ENCODE measurements around the gene ZNF654.
"Not testable (repeated sequence)": the region's sequence is repeated elsewhere in the genome, so short reads cannot be mapped to it uniquely, and the experiment has no call there.

ZNF654 gene

DNA sequence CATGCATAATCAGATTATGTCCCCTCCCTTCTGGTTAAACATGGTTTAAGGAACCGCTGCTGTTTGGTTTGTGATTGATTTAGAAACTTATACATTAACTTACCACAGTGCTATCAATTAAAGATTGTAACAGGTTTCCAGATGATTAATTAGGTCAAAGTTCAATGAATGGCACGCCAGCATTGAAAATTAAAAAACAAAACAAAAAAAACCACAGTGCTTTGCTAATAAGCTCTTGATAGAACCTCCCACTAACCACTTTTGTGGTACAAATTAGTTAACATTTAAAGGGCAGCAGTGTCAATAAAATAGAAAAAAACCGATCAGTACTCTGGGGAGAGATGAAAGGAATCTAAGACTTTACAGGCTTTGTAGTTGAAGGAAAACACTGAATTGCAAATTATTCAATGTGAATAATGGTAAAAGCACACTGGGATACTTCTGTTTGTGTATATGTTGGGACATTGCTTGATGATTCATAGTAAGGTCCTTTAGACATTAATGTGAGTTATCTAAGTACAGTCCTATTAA lies 83.1 kb downstream of the ZNF654 start:
- DNase-seq (ENCODE audit: low spot score), result peak; percentile 6

DNA sequence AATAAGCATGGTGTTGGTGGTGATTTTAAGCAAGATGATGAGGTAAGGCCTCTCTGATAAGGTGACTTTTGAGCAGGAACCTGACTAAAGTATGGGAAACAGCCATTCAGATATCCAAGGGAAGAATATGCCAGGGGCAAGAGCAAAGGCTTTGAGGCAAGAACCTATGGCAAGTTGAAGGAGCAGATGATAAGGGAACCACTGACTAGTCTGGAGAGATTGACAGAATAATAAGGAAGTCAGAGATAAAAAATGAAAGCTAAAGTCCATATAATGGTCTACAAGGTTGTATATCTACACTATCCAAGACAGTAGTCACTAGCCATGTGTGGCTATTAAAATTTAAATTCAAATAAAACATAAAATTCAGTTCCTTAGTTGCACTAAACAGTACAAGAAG lies 88.2 kb downstream of the ZNF654 start:
- no peak for DNase-seq (ENCODE audit: low spot score)

DNA sequence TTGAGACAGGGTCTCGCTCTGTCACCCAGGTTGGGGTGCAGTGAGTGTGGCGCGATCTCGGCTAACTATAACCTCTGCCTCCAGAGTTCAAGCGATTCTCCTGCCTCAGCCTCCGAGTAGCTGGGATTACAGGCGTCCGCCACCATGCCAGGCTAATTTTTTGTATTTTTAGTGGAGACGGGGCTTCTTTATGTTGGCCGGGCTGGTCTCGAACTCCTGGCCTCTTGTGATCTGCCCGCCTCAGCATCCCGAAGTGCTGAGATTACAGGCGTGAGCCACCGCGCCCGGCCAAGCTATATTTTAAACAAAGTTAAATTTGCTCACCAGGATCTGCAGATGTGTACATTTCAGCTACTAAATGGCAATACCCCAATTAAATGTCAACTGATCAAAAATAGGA lies 89.6 kb downstream of the ZNF654 start:
- DNase-seq (ENCODE audit: low spot score), result no peak

DNA sequence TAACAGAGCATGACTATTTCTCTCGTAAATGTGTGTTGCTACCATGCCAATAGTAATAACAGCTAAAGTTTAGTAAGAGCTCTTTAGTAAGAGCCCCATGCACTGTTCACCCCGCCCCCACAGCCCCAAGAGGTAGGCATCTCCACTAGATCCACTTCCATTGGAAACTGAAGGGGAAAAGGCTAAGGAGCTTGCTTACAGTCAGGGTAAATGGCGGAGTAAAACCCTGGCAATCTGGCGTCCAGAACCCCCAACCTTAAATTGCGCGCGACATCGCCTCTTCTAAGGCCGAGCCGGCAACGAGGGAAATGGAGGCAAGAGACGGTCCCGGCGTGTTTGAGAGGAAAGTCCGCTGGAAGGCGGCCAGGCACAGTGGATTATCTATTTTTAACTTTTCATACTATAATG lies 90.0 kb downstream of the ZNF654 start:
- DNase-seq (ENCODE audit: low spot score), result peak; percentile 6

DNA sequence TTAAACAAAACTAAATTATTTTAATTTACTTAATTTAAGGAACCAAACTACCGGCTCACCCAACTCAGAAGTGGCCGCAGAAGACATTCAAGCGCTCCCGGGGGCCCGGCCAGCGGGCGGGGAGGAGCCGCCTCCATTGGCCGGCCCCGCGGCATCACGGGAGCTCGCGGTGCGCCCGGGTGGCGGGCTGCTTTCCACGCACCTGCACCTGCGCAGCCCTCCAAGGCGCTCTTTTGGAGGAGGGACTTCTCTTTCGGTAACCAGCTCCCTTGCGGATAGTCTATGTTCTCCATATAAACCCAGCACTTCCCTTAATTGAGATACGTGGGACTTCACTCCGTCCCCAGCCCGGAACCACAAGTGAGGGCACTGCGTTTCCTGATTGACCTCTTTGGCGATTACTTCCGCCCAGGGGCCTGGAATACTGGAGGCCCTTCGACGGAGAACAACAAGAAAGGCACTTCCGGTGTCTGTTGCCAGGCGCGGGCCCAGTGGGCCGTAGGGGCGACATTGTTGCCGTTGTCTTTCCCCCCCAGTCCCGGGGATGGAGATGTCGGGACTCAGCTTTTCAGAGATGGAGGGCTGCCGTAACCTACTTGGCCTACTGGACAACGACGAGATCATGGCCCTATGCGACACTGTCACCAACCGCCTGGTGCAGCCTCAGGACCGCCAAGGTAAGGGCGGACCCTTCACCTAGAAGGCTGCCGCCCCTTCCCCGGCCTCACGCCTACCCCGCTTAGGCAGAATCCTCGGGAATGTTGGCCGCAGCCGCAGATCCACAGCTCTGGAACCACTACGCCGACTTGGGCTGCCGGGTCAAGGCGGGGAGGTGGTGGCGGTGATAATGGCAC lies 90.7 kb downstream of the ZNF654 start, which contains the start of gene C3orf38:
Gene C3orf38, plus strand, starts transcription at position 451 of the 854 bp plus-strand sequence. Its CDS starts 94 bp downstream, at position 545.
- DNase-seq (ENCODE audit: low spot score), result peak; percentile 93

DNA sequence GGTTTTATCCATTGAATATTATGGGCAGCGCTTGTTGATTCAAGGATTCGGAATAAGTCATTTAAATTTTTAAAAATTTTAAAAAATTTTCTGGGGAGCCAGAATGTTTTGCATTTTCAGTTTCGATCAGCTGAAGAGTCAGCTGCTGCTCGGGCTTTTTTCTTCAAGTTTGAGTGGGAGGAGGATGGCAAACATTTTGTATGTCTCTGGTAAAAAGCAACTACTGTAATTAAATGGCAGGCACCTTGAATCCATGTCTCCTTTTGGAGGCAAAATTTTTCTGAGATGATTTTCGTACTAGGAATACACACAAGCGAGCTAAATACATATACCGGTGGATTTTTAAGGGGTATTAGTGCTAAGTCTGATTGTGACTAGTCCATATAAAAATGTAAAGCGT lies 91.3 kb downstream of the ZNF654 start:
- peak; percentile 3 for DNase-seq (ENCODE audit: low spot score)

DNA sequence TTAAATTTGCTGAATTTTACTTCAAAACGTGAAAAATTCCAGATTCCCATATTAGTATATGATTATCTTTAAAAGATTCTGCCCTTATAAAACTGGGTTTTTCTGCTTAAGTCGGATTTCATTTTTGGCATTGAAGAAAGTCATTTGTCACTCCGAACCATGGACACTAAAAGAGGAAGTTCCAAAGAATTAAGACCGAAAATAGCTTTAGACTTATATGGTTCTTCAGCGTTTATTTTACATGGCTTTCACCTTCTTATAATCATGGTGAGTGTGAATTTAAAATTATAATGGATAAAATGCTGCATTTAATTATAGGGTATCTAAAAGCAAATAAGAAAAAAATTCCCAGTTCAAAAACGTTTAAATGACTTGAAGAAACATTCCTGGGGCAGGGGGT lies 91.8 kb downstream of the ZNF654 start:
- no peak for DNase-seq (ENCODE audit: low spot score)

DNA sequence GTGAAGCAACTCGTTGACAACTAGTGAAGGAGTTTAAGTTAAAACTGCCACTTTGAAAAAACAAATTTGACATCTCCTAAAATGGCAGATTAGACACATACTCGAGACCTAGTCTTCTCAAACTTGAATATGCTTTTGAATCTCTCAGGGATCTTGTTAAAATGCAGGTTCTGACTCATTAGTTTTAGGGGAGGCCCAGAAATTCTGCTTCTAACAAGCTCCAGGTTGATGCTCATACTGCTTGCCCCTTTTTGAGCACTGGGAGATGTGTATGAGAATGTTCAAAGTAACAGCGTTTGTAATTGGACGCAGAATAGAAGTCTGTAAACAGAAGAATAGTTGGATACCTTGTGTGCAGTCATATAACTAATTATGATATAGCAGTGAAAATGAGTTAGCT lies 92.3 kb downstream of the ZNF654 start:
- no peak for DNase-seq (ENCODE audit: low spot score)

DNA sequence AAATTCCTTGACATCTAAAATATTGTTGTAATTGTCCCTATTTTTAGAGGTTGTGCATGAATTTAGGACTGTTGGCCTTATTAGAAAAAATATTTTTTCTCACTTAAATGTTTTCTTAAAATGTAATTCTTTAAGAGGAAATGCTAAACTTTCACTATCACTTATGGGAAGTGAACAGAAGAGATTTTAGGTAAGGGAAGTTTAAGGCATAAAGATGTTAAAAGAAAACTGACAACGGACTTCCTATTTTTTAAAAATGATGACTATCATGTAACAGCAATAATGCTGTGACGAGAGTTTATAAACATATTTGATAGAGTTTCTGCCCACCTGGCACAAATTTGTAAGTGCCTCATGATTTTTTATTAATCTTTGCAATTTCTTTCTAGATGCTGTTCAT lies 93.8 kb downstream of the ZNF654 start:
- no peak for DNase-seq (ENCODE audit: low spot score)

DNA sequence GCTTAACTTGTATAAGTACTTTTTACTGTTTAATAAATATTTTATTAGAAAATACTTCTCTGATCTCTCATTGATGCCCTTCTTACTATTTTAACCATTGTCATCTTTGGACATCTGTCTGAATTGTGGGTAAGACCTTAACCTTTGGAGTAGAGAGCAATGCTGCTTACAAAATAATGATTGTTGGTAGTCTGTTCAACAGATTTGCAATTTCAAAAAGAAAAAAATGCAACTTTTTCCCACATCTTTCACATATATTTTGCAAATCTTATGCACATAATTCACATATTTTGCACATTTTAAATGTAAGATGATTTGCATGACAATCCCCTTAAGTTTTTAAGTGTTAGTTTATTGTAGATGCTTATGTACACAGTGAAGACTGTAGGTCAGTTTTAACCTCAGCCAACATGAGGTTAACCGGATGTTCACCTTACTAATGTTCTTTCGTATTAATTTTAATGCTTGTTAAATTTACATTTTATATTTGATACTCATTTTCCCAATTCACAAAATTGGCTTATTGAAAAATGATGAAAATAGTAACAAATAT lies 107.4 kb downstream of the ZNF654 start:
- DNase-seq (ENCODE audit: low spot score), result no peak

DNA sequence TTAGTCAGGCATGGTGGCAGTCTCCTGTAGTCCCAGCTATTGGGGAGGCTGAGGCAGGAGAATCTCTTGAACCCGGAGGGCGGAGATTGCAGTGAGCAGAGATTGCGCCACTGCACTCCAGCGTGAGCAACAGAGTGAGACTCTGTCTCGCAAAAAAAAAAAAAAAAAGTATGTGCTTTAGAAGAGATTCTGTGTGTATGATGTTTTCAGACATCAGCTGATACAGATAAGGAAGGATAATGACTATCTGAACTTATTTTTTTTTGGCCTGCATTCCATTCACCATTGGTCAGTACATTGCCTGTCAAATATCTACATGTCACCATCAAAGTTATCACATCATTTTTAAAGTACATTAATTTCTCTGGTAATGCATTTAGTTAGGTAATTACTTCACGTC lies 108.1 kb downstream of the ZNF654 start:
- DNase-seq (ENCODE audit: low spot score), result no peak

DNA sequence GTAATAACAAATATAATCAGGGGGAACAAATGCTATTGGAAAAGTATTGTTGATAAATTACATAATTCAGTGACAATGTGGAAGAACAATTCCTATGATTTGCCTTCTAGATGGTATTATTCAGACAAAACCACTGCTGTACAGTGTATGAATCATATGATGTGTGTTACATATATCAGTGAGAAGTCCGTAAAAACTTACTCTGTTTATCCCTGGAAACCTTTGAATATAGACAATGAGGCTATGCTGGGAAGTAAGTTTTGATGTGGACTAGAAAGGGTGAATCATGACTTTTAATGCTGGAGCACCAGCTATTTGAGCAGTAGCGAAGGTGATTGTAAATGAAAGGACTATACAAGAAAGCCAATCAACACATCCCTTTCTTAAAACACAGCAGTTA lies 108.6 kb downstream of the ZNF654 start:
- DNase-seq (ENCODE audit: low spot score), result no peak

DNA sequence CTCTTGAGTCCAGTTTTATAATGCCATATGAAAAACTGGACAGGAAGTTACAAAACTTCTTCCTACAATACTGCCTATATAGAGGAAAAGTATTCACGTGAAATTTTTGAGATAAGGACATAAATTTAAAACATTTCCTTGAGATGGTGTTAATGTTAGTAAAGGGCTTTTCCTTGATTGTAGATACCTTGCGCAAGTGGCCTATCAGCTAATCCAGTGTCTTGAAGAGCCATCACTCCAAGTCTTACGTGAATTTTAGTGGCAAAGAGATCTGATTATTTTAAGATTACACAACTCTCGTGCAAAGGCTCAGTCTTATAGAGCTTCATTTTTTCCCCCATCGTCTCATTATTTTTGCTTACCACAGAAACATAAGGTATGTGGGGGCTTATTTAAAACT lies 109.1 kb downstream of the ZNF654 start:
- DNase-seq (ENCODE audit: low spot score), result no peak

DNA sequence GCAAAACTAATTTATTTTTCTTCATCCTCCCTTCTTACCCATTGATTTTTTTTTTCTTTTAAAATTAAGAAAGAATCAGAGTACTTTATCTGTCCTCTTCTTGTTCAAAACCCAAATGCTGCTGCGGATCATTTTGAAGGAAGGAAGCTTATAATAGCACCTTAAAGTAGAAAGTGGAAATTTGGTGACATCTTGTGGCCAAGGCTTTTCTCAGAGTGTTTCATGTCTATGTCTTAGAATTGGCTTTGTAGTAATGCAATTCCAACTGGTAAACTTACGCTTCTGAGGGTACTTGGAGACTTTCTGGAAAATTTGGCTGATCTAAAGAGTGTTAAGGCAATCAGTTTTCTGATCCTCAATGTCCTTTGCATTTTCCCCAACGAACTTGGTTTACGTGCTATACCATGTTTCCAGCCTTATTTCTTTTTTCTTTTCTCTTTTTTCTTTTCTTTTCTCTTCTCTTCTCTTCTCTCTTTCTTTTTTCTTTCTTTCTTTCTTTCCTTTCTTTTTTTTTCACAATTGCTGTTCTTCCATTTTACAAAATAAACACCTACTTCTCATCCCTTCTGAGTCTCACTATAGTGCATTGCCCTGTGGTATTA lies 121.4 kb downstream of the ZNF654 start:
- DNase-seq (ENCODE audit: low spot score), result peak; percentile 25

DNA sequence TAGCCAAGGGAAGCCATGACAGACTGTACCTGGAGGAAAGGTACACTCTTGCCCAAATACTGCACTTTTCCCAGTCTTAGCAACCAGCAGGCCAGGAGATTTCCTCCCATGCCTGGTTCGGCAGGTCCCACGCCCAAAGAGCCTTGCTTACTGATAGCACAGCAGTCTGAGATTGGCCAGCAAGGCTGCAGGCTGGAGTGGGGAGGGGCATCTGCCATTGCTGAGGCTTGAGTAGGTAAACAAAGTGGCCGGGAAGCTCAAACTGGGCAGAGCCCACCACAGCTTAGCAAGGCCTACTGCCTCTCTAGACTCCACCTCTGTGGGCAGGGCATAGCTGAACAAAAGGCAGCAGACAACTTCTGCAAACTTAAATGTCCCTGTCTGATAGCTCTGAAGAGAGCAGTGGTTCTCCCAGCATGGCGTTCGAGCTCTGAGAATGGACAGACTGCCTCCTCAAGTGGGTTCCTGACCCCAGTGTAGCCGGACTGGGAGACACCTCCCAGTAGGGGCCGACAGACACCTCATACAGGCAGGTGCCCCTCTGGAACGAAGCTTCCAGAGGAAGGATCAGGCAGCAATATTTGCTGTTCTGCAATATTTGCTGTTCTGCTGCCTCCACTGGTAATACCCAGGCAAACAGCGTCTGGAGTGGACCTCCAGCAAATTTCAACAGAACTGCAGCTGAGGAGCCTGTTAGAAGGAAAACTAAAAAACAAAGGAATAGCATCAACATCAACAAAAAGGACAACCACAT lies 123.3 kb downstream of the ZNF654 start:
- DNase-seq (ENCODE audit: low spot score), result not testable (repeated sequence)

DNA sequence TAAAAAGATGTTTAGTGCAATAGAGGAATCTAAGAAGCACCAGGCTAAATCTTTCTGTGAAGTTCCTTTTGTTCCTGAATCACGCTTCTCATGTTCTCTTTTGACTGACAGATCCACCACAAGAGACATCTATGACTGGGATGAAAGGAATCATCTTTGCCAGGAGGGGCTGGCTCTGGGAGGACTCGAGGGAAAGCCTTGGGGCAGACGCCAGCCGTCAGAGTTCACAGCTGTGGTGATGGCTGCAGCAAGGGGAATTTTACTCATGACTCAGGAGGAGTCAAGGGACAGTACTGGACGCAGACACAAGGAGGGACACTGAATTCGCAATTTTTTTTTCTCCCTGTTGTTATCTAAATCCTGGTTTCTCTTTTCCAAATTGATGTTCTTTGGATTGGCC lies 129.4 kb downstream of the ZNF654 start:
- DNase-seq (ENCODE audit: low spot score), result peak; percentile 20

DNA sequence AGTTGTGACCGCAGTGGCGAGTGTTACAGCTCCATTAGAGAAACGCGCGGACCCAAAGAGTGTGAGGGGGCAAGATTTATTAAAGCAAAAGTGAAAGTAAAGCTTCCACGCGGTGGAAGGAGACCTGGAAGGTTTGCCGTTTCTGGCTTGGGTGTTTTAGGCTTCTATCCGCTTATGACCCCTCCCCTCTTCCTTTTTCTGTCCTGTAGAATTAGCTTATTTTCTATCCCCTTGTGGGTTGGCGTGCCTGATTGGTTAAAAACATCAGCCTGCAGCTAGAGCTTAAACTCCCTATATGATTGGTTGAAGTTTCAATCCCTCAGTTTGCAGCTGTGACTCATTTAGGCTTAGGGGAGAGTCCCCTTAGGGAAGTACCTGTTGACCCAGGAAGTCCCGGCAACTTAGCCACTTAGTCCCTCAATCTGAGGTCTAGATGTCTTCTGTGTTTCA lies 130.3 kb downstream of the ZNF654 start:
- no peak for DNase-seq (ENCODE audit: low spot score)

DNA sequence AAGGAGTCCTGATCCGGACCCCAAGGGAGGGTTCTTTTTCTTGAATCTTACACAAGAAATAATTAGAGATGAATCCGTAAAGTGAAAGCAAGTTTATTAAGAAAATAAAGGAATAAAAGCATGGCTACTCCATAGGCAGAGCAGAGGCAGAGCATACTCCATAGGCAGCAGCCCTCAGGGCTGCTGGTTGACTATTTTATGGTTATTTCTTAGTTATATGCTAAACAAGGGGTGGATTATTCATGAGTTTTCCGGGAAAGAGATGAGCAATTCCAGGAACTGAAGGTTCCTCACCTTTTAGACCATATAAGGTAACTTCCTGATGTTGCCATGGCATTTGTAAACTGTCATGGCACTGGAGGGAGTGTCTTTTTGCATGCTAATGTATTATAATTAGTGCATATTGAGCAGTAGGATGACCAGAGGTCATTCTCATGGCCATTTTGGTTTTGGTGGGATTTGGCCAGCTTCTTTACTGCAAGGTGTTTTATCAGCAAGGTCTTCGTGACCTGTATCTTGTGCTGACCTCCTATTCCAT lies 132.9 kb downstream of the ZNF654 start:
- no peak for DNase-seq (ENCODE audit: low spot score)

DNA sequence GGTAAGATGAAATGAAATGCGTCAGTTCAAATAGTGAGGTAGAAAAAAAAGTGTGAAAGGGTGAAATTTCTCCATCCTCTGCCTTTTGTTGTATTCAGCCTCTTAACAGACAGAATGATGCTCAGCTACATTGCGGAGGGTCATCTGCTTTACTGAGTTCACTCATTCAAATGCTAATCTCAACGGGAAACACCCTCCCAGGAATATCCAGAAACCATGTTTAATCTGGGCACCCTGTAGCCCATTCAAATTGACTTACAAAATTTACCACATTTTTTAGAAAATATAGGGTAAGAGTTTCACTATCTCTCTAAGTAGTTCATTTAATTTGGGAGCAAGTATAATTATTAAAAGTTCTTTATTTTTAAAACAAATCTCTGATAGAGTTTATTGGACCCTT lies 133.6 kb downstream of the ZNF654 start:
- DNase-seq (ENCODE audit: low spot score), result no peak

All from AG08395 (cell line).